Retina (tissue), 1 donor: ENCODE results near the gene LINC00237.

ENCODE experiments used
- DNase-seq: peaks from one replicate; pipeline ENCODE4 v3.0.0-alpha.2; 2016

The LINC00237 gene

DNA sequence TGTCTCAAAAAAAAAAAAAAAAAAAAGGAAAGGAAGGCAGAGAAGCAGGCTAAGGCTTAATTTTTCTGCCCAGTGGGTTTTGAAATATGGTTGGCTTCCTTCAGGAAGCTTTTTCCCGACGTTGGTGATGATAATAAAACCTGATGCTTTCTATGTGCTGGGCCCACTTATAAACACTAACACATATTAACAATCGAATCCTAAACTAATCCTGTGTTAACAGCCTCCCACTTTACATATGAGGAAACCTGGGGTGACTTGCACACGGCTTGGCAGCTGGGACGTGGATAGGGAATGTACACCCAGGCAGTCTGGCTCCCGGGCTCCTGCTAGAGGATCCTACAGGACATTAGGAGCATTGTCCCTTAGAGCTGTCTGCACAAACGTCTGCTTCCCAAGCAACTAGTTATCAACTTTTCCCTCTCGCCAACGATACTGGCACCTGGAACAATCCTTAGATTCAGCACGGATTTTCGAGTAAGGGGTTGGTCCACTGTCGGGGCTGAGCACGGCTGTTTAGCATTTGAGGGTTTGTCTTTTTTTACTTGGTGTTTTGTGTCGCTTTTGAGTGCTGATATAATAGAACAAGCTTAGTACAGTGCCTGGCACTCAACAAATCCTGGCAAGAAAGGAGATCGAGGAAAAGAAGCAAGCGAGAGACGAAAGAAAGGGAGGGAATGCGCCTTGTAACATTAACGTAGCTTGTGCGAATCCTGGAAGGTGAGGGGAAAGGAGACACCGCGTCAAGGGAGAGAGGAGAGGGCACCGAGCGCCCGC lies 19.1 kb upstream of the LINC00237 start:
- DNase-seq, result peak; percentile 86

DNA sequence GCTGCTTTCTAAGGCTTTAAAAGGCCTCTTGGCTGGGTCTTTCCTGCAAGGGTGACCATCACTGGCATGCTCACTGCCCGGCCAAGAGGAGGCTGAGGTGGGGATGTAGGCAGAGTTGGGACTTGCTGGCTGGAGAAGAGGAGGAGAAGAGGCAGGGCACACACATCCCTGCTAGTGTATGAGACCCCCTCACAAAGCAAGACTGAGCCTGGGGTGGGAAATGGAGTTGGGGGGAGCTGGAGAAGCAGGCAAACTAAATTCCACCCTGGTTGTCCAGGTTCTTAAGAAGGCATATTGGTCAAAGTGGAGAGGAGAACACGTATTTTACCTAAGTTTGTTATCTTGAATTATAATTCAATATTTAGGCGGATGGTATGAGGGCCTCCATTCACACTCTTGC lies 18.0 kb upstream of the LINC00237 start:
- no peak for DNase-seq

DNA sequence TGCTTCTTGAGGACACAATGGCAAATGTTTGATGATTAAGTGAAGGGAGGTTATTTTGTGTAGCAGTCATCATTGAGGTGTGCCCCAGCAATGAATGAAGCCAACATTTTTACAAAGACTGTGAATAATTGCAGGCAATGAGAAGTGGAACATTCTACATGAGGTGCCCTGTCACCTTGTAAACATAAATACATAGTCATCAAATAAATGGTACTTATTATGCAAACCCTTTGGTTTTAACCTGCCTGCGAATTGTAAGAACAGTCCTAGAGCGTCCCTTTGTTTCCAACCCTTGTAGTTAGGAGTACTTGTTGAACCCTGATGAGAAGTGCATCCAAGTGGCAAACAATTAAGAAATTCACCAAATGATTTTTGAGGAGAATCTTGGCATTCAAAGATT lies 12.6 kb upstream of the LINC00237 start:
- no peak for DNase-seq

DNA sequence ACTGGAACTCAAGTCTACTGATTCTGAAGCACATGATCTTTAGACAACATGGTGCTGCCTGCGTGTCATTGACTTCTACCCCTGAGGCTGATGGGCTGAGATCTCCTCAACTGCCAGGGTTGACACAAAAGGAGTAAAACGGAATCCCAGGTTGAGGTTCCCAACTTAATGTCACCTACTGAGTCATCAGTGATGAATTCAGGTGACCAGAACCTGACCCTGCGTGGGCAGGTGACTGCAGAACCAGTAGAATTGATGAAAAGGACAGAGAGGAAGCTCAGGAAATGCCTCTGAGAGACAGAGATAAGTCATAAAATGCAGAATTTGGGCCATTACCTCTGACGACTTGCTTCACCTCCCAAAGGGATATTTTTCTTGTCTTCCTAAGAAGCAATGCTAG lies 12.0 kb upstream of the LINC00237 start:
- DNase-seq, result no peak

DNA sequence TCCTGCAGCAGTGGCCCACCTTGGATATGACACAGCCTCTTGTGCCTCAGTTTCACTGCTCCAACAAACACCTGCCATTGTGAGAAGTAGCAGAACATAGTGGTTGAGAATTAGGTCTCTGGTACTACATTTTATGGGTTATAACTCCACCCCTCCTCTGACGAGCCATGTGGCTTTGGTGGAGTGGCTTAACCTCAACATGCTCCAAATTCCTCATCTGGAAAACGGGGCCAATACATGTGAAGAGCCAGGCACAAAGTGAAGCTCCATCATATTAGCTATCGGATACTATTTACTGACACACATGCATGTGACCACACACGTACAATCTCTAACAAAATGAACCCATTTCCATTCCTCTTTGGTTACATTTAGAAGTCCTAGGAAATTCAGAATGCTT lies 11.4 kb upstream of the LINC00237 start:
- DNase-seq, result no peak

DNA sequence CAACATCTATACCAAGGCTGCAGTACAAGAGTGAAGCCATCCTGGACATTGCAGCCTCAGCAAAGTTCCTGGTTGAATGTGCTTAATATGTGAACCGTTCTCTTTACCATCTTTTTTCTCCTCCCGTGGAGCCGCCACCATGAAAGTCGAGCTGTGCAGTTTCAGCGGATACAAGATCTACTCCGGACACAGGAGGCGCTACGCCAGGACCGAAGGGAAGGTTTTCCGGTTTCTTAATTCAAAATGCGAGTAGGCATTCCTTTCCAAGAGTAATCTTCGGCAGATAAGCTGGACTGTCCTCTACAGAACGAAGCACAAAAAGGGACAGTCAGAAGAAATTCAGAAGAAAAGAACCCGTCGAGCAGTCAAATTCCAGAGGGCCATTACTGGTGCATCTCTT lies 8.4 kb upstream of the LINC00237 start:
- DNase-seq, result no peak

DNA sequence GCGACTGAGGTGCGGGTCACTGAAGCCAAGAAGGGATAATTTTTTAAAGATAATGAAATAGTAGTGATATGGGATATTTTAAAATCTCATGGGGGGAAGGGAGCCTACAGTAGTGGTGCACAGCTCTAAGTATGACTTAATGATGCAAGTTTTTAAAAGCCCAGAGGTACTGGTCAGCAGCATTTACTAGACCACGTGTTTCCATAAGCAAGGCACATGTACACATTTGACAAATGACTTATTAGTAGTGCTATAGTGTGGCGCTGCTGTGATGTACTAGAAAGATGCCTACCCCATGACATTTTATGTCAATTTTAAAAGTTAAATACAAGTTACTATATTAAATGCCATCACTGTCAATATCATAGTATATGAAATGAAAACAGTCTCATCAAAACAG lies 7.5 kb upstream of the LINC00237 start:
- no peak for DNase-seq

DNA sequence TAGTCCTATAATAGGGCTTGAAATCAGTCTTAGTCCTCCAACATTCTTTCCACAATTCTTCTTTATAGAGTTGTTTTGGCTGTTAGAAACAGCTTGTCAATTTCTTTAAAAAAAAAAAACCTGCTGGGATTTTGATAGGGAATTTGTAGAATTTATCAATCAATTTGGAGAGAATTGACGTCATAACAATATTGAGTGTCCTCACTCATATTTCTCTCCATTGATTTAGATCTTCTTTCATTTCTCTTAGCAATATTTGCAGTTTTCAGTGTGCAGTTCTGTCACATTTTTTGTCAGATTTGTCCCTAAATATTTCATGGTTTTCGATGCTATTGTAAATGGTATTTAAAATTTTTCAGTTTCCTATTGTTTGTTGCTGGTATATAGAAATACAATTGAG lies 5.3 kb upstream of the LINC00237 start:
- no peak for DNase-seq

DNA sequence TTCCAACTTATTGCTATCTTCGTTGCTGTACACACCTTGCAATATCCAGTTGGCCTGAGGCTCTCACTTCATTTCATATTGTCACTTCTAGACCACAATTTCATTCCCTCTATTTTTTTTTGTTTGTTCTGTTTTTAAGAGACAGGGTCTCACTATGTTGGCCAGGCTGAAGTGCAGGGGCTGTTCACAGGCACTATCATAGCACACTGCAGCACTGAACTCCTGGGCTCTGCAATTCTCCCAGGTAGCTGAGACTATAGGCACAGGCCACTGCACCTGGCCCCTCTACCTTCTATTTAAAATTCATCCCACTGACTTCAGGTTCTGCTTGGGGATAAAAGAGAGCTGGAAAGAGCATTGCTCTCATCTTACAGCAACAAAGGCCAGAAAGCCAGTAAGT lies 4.7 kb upstream of the LINC00237 start:
- DNase-seq, result no peak

DNA sequence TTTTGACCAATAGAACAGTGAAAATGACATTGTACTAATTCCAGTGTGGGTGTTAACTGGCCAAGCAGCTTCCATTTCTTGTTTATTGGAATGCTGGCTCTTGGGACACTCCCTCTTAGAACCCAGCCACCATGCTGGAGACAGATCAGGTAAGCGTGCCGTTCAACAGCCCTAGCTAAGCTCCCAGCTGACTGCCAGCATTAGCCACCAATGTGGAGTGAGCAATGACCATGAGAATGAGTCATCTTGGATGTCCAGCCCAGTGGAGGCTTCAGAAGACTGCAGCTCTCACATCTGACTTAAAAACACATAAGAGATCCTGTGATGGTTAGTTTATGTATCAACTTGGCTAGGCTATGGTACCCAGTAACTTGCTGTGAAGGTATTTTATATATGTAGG lies 3.0 kb upstream of the LINC00237 start:
- no peak for DNase-seq

DNA sequence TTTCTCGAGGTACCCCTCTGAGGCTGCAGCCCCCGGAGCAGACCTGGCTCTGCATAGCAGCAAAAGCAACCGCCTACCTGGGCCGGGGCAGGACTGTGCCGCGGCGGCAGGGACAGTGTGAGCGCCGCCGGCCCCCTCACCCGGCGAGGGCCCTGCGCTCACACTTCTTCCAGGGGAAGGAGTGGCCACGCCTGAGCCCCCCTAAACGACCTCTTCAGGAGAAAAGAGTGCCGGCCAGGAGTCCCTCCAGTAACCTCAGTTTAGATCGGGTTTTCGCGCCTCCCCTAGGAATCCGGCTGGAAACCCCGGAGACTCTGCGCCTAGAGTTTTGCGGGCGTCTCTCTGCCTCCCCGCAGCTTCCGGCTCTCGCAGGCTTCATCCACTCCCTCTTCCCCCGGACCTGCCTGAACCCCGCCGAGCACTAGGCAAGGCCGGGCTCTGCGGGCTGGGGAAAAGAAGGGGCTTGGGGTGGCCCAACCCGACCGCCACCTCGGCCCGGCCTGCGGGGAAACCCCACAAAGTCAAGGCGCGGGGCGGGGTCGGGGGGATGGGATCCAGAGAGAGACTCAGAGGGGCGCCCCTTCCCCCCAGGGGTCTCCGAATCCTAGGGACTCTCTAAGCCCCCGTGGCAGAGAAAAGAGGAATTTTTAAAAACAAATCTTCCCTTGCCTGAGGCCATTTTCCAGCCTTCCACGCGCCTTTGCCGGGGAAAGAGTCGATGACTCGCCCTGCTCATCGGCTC lies 558 bp downstream of the LINC00237 start:
- DNase-seq, result peak; percentile 67

DNA sequence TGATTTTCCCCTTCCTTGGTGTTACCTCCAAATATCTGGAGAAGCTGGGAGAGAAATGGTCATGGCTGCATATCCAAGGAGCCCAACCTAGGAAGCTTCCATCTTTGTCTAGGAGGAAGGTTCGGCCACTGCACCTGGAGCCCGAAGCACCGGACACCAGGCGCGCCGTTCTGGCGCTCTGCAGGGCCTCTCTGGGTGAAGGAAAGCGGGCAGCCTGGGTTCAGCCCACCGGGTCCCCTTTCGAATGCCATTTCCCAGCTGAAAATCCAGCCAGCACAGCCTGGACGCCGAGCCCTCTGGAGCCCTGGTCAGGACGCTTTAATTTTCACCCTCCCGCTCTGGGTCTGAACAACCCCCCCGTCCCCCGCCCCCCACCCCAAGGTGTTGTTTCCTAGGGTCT lies 1.2 kb downstream of the LINC00237 start:
- DNase-seq, result peak; percentile 28

DNA sequence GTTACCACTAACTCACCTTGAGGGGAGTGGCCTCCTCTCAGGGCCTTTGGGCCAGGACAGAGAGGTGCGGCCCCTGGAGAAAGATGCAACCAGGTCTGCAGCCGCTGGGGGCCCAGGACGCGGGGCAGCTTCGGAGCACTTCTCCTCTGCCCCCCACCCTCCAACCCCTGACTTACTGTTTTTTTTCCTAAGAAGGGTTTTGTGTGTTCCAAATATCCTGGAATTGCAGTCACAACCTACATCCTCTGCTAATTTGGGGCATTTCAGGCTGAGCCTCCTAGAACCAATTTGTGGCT lies 1.7 kb downstream of the LINC00237 start:
- peak; percentile 28 for DNase-seq

DNA sequence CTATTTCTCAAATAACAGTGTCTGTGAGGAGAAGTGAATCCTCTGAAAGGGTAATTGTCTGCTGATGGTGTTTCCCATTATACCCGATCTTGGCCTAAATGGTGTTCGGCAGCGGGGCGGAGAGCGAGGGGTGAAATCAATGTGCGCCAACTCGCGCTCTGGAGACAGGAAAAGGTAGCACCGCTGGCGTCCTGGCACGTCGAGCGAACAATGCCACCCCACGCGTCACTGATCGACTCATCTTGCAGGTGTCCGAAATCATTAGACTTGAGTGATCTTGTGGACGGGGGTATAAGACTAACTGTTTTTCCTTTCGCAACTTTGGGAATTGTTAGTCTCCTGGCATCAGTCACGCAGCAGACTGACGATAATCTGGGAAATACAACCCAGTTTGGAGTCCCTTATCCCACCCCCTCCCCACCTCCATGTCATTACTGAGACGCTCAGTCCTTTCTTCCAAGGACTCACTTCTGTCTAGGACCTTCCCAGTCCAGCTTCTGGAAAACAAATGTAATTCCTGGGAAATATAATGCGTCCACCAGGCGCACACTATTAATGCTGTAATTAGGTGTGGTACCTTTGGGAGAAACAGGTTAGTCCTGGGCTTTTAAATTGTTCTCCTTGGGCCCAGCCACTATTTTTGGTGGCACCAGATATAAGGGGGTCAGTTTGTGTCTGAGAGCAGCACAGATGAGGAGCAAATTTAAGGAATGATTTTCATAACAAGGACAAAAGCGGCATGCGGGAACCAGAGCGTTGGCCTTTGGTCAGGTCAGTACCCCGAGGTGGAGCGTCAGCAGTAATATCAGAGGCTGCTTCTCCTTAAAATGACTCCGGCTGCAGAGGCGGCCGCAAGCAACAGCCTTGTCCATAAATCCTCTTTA lies 2.3 kb downstream of the LINC00237 start:
- DNase-seq, result peak; percentile 48

DNA sequence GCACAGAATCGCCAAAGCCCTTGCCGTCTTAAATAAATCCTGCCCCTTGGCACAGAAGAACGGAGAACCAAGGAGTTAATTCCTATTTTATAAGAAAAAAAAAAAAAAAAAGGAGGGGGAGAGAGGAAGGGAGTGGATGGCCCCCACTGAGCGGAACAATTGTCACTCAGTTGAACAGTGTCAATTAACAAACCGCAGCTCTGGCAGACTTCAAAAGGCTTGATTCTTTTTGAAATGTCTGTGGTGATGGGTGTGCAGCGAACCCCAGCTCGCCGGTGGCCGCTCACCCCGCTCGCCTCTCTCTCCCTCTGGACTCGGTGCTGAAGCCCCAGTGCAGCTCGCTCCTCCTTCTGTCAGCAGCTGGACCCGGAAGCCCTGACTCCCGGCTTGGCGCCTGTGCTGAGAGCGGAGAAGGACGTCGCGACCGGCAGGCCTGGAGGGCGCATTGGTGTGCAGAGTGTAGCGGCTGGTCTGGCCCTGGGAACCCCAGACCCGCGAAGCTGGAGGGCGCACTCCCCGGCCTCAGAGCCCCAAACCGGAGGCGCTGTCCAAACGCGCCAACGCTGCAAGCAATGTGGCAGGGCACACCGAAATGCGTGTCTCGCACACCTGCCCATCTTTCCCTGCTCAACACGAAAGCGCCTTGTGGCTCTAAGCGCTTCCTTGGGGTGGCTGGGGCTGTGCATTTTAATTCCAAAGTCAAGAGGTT lies 3.4 kb downstream of the LINC00237 start:
- peak; percentile 78 for DNase-seq

DNA sequence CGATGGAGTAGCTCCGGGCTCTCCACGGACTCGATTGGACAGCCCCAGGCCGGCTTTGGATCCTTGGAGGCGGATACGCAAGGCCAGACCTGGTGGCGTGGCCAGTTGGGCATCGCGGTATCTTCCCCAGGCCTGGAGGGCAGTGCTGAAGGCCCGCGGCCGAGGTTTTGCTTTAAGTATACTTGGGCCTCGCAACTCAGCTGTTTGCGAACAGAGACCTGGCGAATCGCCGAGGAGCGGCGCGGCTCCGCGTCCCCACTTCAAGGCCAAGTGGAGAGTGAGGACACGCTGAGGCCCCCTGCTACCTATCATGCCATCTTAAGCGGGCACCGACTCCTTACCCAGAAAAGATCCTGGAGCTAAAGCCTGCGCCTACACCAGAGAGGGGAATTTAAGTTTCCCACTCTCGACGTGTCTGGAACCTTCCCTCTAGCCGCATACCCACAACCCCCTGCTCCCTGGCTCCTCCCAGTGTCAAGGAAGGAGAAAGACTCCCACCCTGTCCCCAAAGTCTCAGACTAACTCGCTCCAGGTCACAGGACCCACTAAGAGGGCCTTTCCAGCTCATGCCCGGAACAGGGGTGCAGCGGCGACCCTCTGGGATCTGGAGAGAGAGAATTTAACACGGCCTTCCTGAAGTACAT lies 4.1 kb downstream of the LINC00237 start:
- DNase-seq, result peak; percentile 74

DNA sequence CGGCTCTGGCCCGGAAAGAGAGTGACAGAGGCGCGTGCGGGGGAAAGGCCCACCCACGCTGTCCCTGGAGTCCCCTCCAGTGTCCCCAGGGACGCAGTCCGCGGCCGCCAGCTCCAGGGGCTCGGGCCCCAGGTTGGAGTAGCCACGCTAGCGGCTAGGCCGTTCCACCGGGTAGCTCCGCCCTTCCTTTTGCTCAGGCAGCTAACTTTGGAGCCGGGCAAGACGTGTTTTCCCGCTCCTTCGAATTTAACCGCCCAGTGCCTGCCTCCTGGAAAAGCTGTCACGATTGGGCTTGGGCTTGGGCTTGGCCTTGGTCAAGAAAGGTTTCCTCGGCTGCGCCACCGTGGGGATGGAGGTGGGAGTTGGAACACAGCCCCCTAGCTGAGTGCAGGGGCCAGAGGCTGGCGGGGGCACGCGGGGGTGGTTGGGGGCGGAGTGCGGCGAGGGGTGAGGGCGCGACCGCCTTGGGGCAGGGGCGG lies 4.7 kb downstream of the LINC00237 start:
- DNase-seq, result peak; percentile 83

DNA sequence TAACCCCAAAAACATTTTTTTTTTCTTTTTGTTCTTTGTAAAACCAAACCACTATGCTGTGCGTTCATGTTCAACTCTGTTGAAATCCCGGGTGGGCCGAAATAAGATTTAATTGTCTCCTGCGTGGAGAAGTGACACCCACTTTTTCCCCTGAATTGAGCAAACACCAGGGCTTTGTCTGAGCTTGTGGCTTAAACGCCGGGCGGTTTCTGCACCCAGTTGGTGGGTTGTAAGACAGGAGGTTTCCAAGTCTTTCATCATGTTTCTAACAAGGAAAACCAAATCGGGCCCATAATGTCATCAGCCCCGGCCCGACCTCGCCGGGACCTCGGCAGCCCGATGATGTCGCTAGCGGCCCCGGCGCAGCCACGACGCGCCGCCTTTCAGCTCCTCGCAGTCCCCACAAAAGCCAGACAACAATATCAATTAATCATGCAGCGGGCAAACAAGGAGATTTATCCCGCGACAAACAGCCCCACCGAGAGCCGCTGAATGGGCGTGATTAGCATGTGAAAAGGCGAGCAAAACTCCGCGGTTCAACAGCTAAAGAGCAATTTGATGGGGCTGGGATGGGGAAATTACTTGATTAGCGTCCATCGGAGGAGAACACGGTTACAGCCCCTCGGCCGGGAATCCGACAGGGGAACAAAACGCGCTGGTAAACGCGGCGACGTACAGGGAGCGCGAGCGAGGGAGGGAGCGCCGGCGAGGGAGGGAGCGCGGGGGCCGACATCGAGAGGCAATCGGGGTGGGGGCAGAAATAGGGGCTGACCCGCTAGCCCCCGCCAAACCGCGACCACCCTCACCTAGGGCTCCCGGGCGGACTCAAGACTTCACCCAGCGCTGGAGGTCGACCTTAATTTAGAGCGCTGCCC lies 5.3 kb downstream of the LINC00237 start:
- peak; percentile 87 for DNase-seq

DNA sequence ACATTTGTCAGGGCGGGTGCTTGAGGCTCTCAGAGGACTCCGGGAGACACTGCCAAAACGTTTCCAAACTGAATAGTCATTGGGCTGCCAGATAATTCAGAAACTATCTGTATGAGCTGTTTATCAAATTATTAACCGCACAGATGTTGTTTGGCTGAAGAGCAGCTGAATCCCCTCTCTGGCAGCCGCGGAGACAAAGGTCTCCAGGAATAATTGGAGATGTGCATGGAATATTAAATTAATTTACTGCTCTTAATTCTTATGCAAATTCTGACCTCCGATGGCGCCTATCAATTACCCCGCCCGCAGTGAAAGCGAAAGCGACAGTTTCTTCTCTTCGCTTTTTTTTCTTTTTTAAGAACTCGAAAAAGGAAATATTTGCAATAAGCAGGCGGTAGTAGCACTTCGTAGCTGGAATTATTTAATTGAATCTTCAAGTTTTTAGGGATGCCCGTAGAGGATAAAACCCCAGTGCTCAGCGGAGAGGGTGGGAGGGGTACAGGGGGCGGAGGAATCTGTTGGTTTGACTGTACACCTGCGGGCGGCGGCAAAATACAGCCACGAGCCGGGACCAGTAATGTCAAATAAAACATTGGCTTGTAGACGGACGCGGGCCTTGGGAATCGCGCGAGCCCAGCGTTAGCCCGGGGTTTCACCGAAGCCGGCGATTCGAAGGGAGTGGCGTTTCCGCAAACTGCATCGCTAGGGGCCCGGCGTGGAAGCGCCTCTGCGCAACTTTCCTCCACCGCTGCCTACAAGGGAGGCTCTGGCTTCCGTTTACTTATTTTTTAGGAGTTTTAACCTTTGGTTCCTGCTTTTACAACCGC lies 6.2 kb downstream of the LINC00237 start:
- DNase-seq, result peak; percentile 78

DNA sequence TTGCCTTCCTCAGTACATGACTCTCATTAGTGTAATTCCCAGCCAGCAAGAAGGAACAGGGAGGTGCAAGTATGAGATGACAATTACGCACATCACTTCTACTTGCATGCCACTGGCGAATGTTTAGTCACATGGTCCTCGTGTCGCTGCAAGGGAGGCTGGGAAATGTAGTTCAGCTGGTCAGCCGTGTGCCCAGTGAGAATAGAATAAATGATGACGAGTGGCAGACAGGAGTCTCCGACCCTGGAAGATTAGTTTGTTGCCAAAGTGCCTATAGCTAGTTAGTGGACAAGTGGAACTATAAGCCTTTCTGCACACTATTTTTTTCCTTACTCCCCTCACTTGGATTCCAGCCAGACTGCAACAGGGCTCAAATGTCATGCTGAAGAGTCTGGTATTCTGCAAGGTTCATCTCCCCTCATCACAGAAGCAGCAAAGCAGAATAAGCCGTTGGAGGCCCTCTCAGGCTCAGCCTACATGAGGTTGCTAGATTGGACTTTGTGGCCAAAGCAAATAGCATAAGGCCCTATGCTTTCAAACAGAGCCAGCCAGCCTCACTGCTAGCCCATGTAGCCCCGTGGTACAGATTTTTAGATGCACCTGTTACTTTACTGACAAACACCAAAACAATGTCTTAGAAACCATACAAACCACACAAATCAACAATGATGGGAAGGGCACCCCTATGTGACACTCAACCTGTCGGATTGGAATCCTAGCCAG lies 9.7 kb downstream of the LINC00237 start:
- DNase-seq, result peak; percentile 69
